ENCODE data around the gene FGD2. TPM values are rescaled to one million over a fixed set of nuclear protein-coding genes. Genes with fewer than 3 reads are reported as not detected.

The FGD2 gene
- total and polyA plus RNA-seq, 9 of the 15 experiments (the other 6 are each of a cell fraction or from before 2014, with no cell fraction given) = 0.09 TPM; not detected in 8

DNA sequence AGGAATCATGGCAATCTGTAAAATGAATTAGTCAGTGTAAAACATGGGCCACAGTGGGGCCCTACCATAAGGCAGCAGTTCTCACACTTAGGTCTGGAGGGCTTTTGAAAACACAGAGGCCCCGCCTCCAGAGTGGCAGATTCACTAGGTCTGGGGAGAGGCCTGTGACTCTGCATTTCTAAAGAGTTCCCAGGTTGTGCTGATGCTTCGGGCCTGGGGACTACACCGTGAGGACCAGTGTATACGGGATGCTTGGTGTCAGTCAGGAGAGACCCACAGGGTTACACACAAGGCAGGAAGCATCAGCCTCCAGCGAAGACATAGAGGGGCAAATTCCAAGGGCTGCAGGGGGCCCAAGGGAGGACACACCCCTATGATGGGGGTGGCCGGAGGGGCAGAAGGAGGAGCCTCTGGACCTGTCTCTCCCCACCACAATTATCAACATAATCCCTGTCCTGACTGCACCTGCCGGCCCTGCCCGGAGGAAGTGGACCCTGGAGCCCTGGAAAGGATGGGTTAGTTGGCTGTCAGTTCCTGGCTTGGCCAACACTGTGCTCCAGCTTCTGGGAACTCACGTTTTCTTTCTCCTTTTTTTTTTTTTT, 46.7 kb downstream of the FGD2 start (continued):
- 0 out of 2 replicates have a peak, but pooled peaks have one; percentile 57 for TF ChIP-seq THAP7 (CRISPR knock-in tag; IDR thresholded peaks at IDR 0.05)
- TF ChIP-seq CHD4 (IDR thresholded peaks at IDR 0.05; ENCODE audit: insufficient read depth, insufficient replicate concordance, low read depth, low read length, poor library complexity, severe bottlenecking) = peak; percentile 96
- TF ChIP-seq MECOM (CRISPR knock-in tag; IDR thresholded peaks at IDR 0.05) = 0 out of 2 replicates have a peak, but pooled peaks have one; percentile 47
- peak; percentile 29; the same call in 1 of the 2 replicates for TF ChIP-seq PHF21A (IDR thresholded peaks at IDR 0.05; ENCODE audit: borderline replicate concordance, low read depth)
- 0 out of 2 replicates have a peak, but pooled peaks have one; percentile 9 for TF ChIP-seq SMARCE1 (IDR thresholded peaks at IDR 0.05)
- TF ChIP-seq CBFA2T2 (conservative IDR thresholded peaks at IDR 0.05) = no peak
- TF ChIP-seq KHSRP (IDR thresholded peaks at IDR 0.05) = no peak
- TF ChIP-seq YY1 (IDR thresholded peaks at IDR 0.05; ENCODE audit: borderline replicate concordance in 1 of 3, control insufficient read depth in 1 of 3, extremely low read depth in 1 of 3, insufficient read depth in 3 of 3, insufficient read length in 1 of 3, insufficient replicate concordance in 2 of 3, low read depth in 1 of 3, low read length in 2 of 3) = no peak
- TF ChIP-seq NFE2 (IDR thresholded peaks at IDR 0.05; ENCODE audit: low read depth) = peak; percentile 68
- TF ChIP-seq TAF15 (IDR thresholded peaks at IDR 0.05; ENCODE audit: low read depth, low read length) = no peak
- no peak for TF ChIP-seq PHTF2 (CRISPR knock-in tag; IDR thresholded peaks at IDR 0.05)
- TF ChIP-seq ZNF384 (IDR thresholded peaks at IDR 0.05; ENCODE audit: low read depth, low read length) = peak; percentile 53
- peak; percentile 29 for TF ChIP-seq MAFG (tag; conservative IDR thresholded peaks at IDR 0.05)
- no peak for TF ChIP-seq POLR3A (IDR thresholded peaks at IDR 0.05; ENCODE audit: borderline replicate concordance, extremely low read depth, insufficient read depth, insufficient read length)
- TF ChIP-seq SIN3A (IDR thresholded peaks at IDR 0.05; ENCODE audit: borderline replicate concordance in 2 of 2, control insufficient read depth in 1 of 2, low read depth in 2 of 2, low read length in 2 of 2) = 0 out of 4 replicates have a peak, but pooled peaks of 1 of the 2 experiments have one; percentile 17
- no peak for TF ChIP-seq PYGO2 (tag; IDR thresholded peaks at IDR 0.05)
- TF ChIP-seq ZNF316 (IDR thresholded peaks at IDR 0.05) = peak; percentile 75
- TF ChIP-seq, protein P1, sequence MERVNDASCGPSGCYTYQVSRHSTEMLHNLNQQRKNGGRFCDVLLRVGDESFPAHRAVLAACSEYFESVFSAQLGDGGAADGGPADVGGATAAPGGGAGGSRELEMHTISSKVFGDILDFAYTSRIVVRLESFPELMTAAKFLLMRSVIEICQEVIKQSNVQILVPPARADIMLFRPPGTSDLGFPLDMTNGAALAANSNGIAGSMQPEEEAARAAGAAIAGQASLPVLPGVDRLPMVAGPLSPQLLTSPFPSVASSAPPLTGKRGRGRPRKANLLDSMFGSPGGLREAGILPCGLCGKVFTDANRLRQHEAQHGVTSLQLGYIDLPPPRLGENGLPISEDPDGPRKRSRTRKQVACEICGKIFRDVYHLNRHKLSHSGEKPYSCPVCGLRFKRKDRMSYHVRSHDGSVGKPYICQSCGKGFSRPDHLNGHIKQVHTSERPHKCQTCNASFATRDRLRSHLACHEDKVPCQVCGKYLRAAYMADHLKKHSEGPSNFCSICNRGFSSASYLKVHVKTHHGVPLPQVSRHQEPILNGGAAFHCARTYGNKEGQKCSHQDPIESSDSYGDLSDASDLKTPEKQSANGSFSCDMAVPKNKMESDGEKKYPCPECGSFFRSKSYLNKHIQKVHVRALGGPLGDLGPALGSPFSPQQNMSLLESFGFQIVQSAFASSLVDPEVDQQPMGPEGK (CRISPR knock-in tag; IDR thresholded peaks at IDR 0.05; ENCODE audit: borderline replicate concordance) = no peak
- no peak for TF ChIP-seq TAF9B (IDR thresholded peaks at IDR 0.05; ENCODE audit: partially characterized antibody)
